ENCODE results near the gene ASB3.
A peak's percentile ranks its signal among the peaks of the same experiment; 100 is the strongest.
"Not testable (repeated sequence)": the region's sequence is repeated elsewhere in the genome, so short reads cannot be mapped to it uniquely, and the experiment has no call there.

The ASB3 gene

DNA sequence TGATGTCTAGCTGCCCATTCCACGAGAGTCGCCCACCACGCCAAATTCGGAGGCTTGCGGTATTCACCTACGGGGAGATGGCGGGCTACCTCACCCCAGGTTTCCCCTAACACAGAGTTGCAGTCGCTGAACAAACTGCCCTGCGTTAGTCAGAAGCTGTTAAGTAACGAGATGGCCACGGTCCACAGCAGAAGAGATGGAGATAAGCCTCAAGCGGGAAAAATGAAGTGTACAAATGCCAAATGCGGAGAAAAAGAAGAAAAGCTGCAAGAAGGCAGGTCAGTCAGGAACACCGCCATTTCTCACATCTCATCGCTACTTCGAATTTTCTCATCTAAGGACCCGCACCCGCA lies 425 bp downstream of the ASB3 start:
- DNase-seq (ENCODE audit: low spot score) = peak; percentile 12

DNA sequence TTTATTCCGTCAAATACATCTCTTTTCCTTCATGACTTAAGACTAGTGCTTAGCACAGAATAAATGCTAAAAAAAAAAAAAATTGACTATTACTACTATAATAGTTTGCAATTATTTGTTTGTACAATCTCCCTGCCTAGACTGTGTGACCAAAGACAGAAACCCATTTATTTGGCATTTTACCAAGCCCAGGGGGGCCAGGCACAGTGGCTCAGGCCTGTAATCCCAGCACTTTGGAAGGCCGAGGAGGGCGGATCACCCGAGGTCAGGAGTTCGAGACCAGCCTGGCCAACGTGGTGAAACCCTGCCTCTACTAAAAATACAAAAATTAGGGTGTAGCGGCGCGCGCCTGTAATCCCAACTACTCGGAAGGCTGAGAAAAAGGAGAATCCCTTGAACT lies 1.4 kb downstream of the ASB3 start:
- no peak for DNase-seq (ENCODE audit: low spot score)

DNA sequence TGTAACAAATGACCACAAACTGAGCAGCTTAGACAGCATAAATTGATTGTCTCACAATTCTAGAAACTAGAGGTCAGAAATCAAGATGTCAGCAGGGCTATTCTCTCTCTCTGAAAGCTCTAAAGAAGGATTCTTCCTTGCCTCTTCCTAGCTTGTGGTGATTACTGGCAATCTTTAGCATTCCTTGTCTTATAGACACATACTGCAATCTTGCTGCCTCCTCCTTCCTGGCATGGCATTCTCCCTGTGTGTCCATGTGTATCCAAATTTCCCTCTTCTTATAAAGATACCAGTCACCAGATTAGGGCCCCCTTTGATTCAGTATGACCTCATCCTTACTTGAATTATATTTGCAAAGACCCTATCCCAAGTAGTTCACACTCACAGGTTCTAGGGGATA lies 2.3 kb downstream of the ASB3 start:
- DNase-seq (ENCODE audit: low spot score) = no peak

DNA sequence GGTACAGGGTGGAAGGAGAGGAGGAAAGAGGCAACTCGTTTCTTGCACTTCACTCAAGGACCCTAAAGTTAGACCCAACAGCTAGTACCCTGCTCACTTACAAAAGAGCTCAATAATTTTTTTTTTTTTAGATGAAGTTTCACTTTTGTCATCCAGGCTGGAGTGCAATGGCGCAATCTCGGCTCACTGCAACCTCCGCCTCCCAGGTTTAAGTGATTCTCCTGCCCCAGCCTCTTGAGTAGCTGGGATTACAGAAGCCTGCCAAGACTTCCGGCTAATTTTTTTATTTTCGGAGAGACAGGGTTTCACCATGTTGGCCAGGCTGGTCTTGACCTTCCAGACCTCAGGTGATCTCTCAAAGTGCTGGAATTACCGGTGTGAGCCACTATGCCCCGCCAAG lies 4.1 kb downstream of the ASB3 start:
- no peak for DNase-seq (ENCODE audit: low spot score)

DNA sequence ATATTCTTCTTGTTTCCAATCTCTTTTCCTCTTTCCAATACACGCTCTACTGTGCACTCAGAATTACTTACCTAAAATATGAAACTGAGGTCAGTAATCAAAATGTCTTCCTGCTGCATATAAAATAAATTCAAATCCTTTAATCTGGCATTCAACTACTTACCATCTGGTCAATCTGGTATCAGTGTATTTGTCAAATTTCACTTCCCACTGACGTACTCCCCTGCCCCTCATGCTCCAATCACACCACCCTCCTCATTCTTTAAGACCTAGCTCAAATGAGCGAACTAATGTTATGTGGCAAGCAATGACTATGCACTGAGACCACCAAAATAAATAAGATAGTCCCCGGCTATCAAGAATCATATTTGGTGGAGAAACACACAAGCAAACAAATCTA lies 6.7 kb downstream of the ASB3 start:
- no peak for DNase-seq (ENCODE audit: low spot score)

DNA sequence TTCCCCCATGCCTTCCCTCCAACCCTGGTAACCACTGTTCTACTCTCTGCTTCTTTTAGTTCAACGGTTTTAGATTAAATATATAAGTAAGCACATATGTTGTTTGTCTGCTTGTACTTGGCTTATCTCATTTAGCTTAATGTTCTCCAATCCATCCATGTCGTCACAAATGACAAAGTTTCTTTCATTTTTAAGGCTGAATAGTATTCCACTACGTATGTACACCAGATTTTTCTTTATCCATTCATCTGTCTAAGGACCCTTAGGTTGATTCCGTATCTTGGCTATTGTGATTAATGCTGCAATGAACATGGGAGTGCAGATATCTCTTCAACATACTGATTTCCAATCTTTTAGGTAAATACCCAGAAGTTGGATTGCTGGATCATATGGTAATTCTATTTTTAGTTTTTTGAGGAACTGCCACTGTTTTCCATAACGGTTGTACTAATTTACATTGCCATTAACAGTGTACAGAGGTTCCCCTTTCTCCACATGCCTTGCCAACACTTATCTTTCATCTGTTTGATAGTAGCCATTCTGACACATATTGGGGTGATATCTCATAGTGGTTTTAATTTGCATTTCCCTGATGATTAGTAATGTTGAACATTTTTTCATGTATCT lies 8.1 kb downstream of the ASB3 start:
- DNase-seq (ENCODE audit: low spot score) = no peak

DNA sequence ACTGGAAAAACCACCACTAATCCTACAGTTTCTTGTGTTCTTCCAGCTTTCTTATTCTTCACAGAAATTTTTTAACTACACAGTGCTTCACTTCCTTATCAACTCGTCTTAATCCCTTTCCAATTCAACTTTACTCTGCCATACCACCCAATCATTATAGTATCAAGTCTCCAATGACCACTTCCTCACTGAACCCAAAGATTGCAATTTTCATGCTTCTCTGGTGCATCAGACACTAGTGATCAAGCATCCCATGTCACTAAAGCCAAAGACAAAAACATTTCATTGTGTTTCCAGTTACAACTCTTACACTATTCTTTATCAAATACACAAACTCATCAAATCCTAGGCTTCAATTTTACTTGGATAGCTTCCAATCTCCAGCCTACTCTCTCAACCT lies 9.6 kb downstream of the ASB3 start:
- DNase-seq (ENCODE audit: low spot score) = no peak

DNA sequence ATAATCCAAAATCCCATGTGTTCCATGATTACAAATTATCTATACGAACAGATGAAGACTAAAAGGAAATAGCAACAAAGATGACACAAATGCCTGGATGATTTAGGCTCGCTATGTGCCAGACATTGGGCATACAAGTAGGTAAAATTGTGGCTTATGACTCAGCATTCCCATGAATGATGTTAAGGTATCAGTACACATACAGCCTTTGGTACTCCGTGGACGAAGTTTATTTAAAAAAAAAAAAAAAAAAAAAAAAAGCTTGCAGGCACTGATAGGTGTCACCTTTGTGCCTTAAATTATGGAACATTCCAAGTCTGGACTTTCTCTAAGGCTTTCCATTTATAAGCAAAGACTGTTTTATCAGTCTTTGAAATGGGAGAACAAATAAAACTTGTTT lies 16.5 kb downstream of the ASB3 start:
- no peak for DNase-seq (ENCODE audit: low spot score)

DNA sequence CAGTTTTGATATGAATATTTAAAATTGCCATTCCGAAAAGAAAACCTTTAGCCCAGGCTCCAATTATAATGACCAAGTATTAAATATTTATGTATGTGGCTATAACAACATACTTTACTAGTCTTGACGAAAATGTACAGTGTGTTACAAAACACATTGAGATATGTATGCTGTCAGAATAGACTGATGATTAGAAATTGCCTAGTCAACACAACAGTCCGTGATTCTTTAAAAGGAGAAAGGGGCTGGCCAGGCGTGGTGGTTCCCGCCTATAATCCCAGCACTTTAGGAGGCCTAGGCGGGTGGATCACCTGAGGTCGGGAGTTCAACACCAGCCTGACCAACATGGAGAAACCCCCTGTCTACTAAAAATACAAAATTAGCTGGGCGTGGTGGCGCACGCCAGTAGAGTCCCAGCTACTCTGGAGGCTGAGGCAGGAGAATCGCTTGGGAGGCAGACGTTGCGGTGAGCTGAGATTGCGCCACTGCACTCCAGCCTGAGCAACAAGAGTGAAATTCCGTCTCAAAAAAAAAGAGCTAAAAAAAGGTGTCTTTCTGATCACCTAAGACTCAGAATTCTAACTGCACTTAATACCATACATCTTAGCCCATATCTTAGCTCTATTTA lies 17.3 kb downstream of the ASB3 start:
- DNase-seq (ENCODE audit: low spot score) = no peak

DNA sequence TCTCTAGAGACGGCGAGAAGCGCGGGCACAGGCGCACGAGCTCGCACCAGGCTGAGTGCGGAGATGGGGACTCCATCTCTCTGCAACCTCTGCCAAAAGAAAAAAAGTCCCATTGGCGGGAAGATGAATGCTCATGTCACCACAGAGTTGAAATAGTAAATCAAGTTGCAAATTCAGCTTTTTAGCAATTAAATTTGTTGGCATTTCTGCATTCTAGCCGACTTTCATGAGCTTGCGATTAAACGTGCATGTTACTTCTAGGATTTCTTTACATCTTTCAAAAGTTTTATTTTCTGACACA lies 18.6 kb downstream of the ASB3 start:
- no peak for DNase-seq (ENCODE audit: low spot score)

DNA sequence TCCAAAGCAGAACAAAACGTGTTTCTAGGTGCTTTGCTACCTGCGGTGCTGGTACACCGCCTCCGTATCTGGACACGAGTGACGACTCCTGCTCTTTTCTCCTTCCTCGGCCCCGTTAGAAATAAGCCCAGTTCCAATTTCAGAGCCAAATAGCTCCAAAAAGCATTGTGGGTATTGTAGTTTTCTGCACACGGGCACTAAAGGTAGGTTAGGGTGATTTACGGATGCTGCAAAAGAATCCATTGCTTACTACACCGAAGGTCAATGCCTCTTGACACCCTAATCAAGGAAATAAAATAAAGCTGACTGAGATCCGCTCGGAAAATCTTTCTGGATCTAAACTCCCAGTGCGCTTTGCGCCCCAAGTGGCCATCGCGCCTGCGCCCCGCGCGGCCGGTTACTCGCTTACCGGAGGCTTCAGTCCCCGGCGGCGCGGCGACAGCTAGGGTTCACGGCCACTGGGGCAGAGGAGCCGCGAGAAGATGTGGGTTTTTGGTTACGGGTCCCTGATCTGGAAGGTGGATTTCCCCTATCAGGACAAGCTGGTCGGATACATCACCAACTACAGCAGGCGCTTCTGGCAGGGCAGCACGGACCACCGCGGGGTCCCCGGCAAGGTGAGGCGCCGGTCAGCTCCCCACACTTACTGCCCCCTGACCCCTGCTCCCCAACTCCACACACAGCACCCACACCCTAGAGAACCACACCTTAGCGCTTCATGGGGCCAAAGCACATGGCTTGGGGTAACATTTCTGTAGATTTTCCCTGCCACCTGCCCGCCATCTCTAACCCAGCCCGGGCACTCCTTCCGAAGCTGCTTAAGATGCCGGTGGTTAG lies 19.1 kb downstream of the ASB3 start, which contains the start of gene CHAC2:
TSS of gene CHAC2 (plus strand) at position 400 of the 837 bp plus-strand sequence. CDS start at position 483, 83 bp downstream.
- peak; percentile 86 for DNase-seq (ENCODE audit: low spot score)

DNA sequence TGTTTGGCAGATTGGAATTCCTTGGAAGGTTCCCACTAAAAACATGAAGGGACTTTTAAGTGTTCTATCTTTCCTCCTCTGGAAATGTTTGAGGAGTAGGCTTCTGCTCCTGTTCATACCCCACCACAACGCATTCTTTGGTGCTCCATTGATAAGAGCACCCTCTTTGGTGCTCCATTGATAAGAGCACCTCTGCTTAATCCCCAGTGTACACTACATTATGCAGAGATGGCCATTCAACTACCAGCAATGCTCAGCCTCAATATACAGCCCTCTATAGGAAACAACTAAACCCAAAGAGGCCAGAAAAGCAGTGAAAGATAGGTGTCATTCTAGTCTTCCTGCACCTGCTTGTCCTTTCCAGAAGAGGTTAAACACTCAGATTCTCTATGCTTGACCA lies 21.0 kb downstream of the ASB3 start:
- DNase-seq (ENCODE audit: low spot score) = no peak

DNA sequence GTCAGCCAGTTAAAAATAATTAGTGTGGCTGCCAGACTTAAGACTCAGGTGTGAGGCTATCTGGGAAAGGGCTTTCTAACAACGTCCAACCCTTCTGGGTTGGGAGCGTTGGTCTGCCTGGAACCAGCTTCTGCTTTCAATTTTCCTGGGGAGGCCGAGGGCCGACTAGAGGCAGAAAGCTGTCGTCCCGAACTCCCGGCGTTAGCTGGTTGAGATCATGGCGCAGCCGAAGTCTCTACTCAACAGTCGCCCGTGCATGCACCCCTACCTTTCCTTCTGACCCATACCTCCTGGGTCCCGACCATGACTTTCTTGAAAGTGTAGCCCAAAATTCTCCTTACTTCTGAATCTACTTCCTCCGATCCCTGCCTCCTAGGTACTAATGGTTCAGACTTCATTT lies 29.5 kb downstream of the ASB3 start:
- DNase-seq (ENCODE audit: low spot score) = not testable (repeated sequence)

DNA sequence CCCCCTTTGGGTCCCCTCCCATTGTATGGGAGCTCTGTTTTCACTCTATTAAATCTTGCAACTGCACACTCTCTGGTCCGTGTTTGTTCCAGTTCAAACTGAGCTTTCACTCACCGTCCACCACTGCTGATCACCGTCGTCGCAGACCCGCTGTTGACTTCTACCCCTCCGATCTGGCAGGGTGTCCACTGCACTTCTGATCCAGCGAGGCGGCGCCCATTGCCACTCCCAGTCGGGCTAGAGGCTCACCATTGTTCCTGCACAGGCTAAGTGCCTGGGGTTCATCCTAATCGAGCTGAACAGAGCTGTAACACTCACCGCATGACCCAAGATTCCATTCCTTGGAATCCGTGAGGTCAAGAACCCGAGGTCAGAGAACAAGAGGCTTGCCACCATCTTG lies 30.1 kb downstream of the ASB3 start:
- no peak for DNase-seq (ENCODE audit: low spot score)

DNA sequence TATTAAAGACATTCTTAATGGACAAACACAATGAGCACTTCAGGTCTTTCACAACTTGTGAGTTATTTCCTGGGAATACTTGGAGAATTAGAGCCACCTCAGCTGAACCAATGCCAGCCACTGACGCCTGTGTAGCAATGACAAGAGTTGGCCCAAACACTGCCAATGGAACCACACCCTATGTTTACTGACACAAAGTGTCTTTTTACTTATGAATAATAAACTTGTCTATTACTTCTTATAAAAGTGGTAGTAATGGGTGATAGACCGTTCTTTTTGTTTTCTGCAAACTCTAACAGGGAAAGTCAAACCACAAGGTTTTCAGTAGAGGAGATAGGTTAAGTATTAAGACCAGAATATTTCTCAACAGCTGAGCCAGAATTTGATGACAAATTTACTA lies 31.6 kb downstream of the ASB3 start:
- no peak for DNase-seq (ENCODE audit: low spot score)

DNA sequence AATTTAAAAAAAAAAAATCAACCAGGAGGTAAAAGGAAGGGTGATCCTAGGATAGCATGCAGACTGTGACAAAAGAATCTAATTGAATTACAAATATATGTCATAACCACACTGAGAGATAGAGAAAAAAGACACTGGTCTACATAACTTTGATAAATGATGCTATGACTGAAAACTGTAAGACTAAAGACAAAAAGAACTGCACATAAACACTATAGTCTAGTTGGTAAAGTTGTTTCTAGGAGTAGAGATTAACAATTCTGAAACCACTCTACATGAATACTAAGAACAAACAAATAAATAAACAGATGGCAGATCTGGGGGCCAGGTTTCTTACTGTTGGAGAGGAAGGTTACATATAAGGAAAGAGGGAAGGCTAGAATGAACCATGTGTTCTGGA lies 33.7 kb downstream of the ASB3 start:
- no peak for DNase-seq (ENCODE audit: low spot score)

DNA sequence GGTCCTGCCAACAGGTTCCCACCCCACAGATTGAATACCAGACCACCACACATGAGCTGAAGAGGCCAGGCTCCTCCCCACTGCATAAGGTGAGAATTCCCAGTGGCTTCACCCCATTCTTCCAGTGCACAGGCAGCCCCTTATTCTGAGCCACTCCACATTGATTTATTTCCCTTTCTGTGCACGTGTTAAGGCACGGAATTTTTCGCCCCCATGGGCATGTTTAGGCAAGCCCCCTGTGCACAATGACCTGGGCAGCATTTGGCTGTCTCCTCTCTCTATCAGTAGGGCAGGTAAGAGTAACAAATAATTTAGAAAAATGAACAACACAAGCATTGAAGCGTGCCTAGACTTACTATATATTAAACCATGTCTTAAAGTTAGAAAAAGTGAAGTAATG lies 34.4 kb downstream of the ASB3 start:
- no peak for DNase-seq (ENCODE audit: low spot score)

DNA sequence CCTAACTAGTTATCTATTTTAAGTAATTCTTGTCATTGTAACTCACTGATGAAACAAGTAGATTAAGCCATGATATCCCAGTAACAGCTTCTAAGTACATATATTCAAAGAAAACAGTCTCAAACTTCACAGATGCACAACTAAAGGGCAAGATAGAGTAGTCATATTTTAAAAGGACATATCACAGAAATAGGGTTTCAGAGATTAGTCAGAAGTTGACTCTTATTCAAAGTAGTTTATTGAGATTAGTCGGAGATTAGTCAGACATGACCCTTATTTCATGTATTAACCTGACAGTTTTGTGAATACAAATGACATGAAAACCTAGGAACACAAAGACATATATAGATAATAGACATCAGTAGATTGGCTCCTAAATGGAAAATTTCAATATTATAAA lies 35.0 kb downstream of the ASB3 start:
- no peak for DNase-seq (ENCODE audit: low spot score)

DNA sequence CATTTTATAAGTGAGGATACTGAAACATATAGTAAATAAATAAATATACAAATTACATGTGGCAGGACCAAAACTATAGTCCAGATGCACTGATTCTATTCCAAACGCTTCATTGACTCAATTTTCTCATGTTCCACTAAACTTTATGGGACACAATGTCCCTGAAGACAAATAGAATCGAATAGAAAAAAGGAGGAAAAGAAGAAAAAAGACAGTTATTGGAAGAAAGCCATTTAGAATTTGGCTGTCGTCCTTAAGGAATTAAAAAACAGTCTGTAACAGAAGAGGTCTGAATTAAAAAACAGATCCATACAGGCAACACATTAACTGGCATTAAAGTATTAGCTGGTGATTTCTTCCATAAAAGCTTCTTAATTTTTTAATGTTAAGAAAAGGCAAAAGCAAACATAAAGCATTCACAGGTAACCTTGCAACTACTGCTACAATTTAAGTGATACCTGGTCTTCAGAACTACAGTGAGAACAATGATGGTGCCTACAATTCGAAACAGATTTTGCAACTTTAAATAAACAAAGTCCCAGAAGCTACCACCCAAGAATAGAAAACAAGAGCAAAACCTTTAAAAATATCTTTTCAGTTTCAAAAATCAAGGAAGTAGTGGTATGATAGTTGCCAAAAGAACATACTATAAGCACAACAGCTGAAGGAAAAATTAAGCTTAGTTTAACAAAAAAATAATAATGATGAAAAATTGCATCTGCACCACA lies 36.5 kb downstream of the ASB3 start:
- DNase-seq (ENCODE audit: low spot score) = no peak

DNA sequence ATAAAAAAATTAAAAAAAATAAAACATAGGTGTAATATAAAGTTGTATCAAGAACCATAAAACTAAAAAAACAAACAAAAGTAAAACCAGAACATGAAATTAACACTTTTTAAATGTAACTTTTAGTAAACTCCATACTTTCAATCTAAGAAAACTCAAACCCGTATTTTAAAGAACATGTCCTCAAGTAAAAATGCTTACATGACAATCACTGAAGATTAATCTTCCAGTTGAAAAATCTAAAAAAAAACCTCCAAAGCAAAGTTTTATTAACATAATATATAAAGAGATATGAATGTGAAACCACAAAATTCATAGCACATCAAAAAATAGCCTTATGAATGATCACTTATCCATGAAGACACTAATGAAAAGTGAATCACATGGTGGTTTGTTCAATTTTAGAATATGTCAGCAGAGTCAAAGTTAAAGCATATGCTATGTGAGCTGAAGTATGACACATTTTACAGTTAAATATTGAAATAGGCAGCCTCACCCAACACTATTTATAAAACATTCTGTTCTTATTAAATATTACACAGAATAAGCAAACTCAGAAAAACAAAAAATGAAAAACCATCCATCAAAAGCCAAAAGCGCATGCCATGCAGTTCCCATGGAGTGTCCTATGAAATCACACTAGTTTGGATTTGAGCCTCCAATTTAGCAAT lies 42.2 kb downstream of the ASB3 start:
- no peak for DNase-seq (ENCODE audit: low spot score)

DNA sequence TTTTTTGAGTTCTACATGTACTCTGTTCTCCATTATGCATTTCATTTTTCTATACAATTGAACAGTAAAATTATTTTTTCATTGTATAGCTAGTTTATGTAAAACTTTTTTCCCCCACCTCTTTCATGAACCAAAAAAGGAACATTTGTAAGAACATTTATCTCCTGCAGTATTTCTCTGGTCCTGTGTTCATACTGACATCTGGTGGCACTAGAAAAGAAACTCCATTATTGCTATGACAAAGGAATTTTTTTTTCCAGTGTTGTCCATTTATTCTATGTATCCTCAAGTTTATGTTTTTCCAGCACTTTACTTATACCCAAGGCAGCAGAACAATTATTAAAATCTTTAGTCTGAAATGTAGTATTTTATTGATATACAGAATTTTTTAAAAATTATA lies 46.6 kb downstream of the ASB3 start:
- no peak for DNase-seq (ENCODE audit: low spot score)

DNA sequence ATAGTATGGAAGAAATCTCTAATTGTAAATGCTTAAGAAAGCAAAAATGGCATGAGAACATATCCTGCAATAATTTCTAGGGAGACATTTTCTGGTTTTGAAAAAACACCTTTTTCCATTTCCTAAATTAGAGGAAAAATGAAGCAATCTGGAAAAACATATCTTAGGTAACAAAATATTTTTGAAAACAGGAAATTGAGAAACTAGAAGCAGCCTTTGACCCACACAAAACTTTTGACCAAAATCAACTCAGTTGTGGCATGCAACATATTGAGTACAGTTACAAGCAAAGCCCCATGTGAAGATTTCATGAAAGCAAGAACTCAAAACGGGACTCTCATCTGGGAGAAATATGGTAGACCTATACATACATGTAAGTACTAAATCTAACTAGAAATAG lies 47.7 kb downstream of the ASB3 start:
- DNase-seq (ENCODE audit: low spot score) = no peak

Data from iPS-NIHi11 (cell line).